Progenitor cell of endocrine pancreas (in vitro differentiated cells): ENCODE data around the gene ATP6V0C. TPM values are rescaled to one million over a fixed set of nuclear protein-coding genes. Genes with fewer than 3 reads are reported as not detected.

ENCODE experiments used
- DNase-seq: peaks from one replicate; pipeline ENCODE4 v3.0.0; 2021; ENCODE audit warnings: low spot score; ENCODE audit not compliant: unreplicated experiment
- H3K27ac Mint-ChIP-seq: 2 replicates; pipeline ENCODE4 v1.8.0; 2021; ENCODE audit warnings: mild to moderate bottlenecking, moderate library complexity, mixed read lengths
- H3K27me3 Mint-ChIP-seq: 2 replicates; pipeline ENCODE4 v1.8.0; 2021; ENCODE audit warnings: mixed read lengths
- H3K36me3 Mint-ChIP-seq: 2 replicates; pipeline ENCODE4 v1.8.0; 2022; ENCODE audit warnings: mixed read lengths; ENCODE audit not compliant: insufficient read depth
- H3K4me1 Mint-ChIP-seq: 2 replicates; pipeline ENCODE4 v1.8.0; 2021; ENCODE audit warnings: low read depth, mixed read lengths
- H3K4me3 Mint-ChIP-seq: 2 replicates; pipeline ENCODE4 v1.8.0; 2021; ENCODE audit warnings: low read depth, mild to moderate bottlenecking, moderate library complexity, mixed read lengths
- H3K9me3 Mint-ChIP-seq: 2 replicates; pipeline ENCODE4 v1.8.0; 2021; ENCODE audit warnings: low read depth, mixed read lengths
- CTCF ChIP-seq: fragments of 200-600 bp; sonication (generic); IDR thresholded peaks from one replicate; pipeline ENCODE4 v1.5.0; 2021; ENCODE audit warnings: antibody characterized with exemption, mild to moderate bottlenecking; ENCODE audit not compliant: unreplicated experiment
- total RNA-seq: library from RNA; stranded (reverse); gene quantifications from 2 replicates; pipeline ENCODE4 v1.2.1, GENCODE V29; 2021

ATP6V0C gene
- total RNA-seq, 1 donor from 2014 or later, result 169 TPM

GRCh38 chr16:2485811-2486507 lies 27.8 kb upstream of the ATP6V0C start:
- H3K9me3 Mint-ChIP-seq, result no peaks in the 10 kb centered on the region
- H3K36me3 Mint-ChIP-seq, result no peaks in the 10 kb centered on the region
- no peak for TF ChIP-seq CTCF
- no peaks in the 10 kb centered on the region for H3K27me3 Mint-ChIP-seq
- no peak overlapping the region for H3K4me3 Mint-ChIP-seq
- DNase-seq, result no peak
- H3K4me1 Mint-ChIP-seq, result peaks cover 7% of the 10 kb centered on the region
- no peak overlapping the region for H3K27ac Mint-ChIP-seq

- no peak for TF ChIP-seq CTCF
- no peaks in the 10 kb centered on the region for H3K36me3 Mint-ChIP-seq
- no peak overlapping the region for H3K27ac Mint-ChIP-seq
- H3K4me3 Mint-ChIP-seq, result no peak overlapping the region
- H3K9me3 Mint-ChIP-seq, result no peaks in the 10 kb centered on the region
- H3K27me3 Mint-ChIP-seq, result no peaks in the 10 kb centered on the region
- no peak for DNase-seq
- H3K4me1 Mint-ChIP-seq, result peaks cover 7% of the 10 kb centered on the region
These were observed 26.9 kb upstream of the ATP6V0C start for GRCh38 chr16:2486645-2487516.

- H3K4me3 Mint-ChIP-seq, result no peak overlapping the region
- peaks cover 9% of the 10 kb centered on the region for H3K4me1 Mint-ChIP-seq
These were observed 26.3 kb upstream of the ATP6V0C start for GRCh38 chr16:2487517-2487842.

GRCh38 chr16:2487903-2488531 lies 25.7 kb upstream of the ATP6V0C start:
- peaks cover 9% of the 10 kb centered on the region for H3K4me1 Mint-ChIP-seq
- H3K27me3 Mint-ChIP-seq, result no peaks in the 10 kb centered on the region
- H3K4me3 Mint-ChIP-seq, result no peak overlapping the region
- TF ChIP-seq CTCF, result no peak
- no peak overlapping the region for H3K27ac Mint-ChIP-seq
- DNase-seq, result no peak
- H3K9me3 Mint-ChIP-seq, result no peaks in the 10 kb centered on the region
- H3K36me3 Mint-ChIP-seq, result no peaks in the 10 kb centered on the region

More at GRCh38 chr16:2487517-2487842, 26.3 kb upstream of the ATP6V0C start:
- Mint-ChIP-seq H3K27ac (no peak overlapping the region), H3K27me3 (no peaks in the 10 kb centered on the region), H3K36me3 (no peaks in the 10 kb centered on the region), H3K9me3 (no peaks in the 10 kb centered on the region)
- no peak for TF ChIP-seq CTCF
- DNase-seq, result no peak

GRCh38 chr16:2489581-2489980 lies 24.2 kb upstream of the ATP6V0C start:
- TF ChIP-seq CTCF, result no peak
- H3K9me3 Mint-ChIP-seq, result no peaks in the 10 kb centered on the region

More at GRCh38 chr16:2489581-2489980, 24.2 kb upstream of the ATP6V0C start:
- no peak for DNase-seq
- Mint-ChIP-seq H3K27ac (no peak overlapping the region), H3K36me3 (no peaks in the 10 kb centered on the region), H3K4me1 (peaks cover 8% of the 10 kb centered on the region), H3K4me3 (no peak overlapping the region), H3K27me3 (no peaks in the 10 kb centered on the region)
